BJ (cell line): ENCODE measurements around the gene EDN3. TPM values are rescaled to one million over a fixed set of nuclear protein-coding genes. Genes with fewer than 3 reads are reported as not detected.

ENCODE experiments used
- CTCF ChIA-PET: fragments of 350-600 bp; formaldehyde crosslinking; extraction: SDS; loops from one replicate; lab custom pipeline; 2021; ENCODE audit warnings: antibody characterized with exemption, inconsistent platforms; lab: Yijun Ruan, JAX
- POLR2A ChIA-PET: fragments of 300-600 bp; sonication (Branson Sonifier 250); formaldehyde crosslinking; extraction: SDS; loops from one replicate; lab custom pipeline; 2021; ENCODE audit warnings: antibody characterized with exemption; lab: Charles Lee
- DNase-seq: peaks from one replicate; pipeline ENCODE4 v3.0.0-alpha.2; 2011; ENCODE audit warnings: low read depth
- H3K27me3 ChIP-seq: 2 replicates; pipeline ENCODE4 v1.6.0; 2011; ENCODE audit warnings: low read length; ENCODE audit not compliant: control insufficient read depth, insufficient read depth
- H3K36me3 ChIP-seq: 2 replicates; pipeline ENCODE4 v1.5.1; 2011; ENCODE audit warnings: low read length; ENCODE audit not compliant: control insufficient read depth, insufficient read depth
- H3K4me3 ChIP-seq: 2 replicates; pipeline ENCODE4 v1.5.1; 2011; ENCODE audit warnings: low read depth, mild to moderate bottlenecking, control low read depth, low read length
- CTCF ChIP-seq: IDR thresholded peaks from 2 replicates; pipeline ENCODE4 v1.5.1; 2011; ENCODE audit warnings: low read depth, mild to moderate bottlenecking, control low read depth, inconsistent platforms, low read length, moderate library complexity; ENCODE audit not compliant: insufficient read depth
- polyA plus RNA-seq: library from polyadenylated mRNA; depleted of rRNA; stranded (reverse); fragments of >200 nt; gene quantifications from 2 replicates; pipeline ENCODE4 v1.2.3, GENCODE V29; 2011

EDN3 gene
- polyA plus RNA-seq, 1 experiment: not detected

GRCh38 chr20:59259946-59260345, 40.5 kb upstream of the EDN3 start:
- Histone ChIP-seq H3K27me3 (no peaks in the 10 kb centered on the region), H3K36me3 (no peaks in the 10 kb centered on the region), H3K4me3 (no peak overlapping the region)
- ChIA-PET POLR2A (no interaction called here), CTCF (no interaction called here)
- DNase-seq: no peak
- no peak for TF ChIP-seq CTCF

GRCh38 chr20:59265298-59265697, 35.1 kb upstream of the EDN3 start:
- no peak for DNase-seq
- Histone ChIP-seq H3K27me3 (no peaks in the 10 kb centered on the region), H3K36me3 (no peaks in the 10 kb centered on the region), H3K4me3 (no peak overlapping the region)
- CTCF ChIA-PET: no interaction called here
- POLR2A ChIA-PET: no interaction called here
- TF ChIP-seq CTCF: no peak

GRCh38 chr20:59268870-59269269, 31.5 kb upstream of the EDN3 start:
- ChIA-PET CTCF (no interaction called here), POLR2A (no interaction called here)
- no peak for TF ChIP-seq CTCF
- no peaks in the 10 kb centered on the region for H3K27me3 ChIP-seq
- no peak overlapping the region for H3K4me3 ChIP-seq
- DNase-seq: no peak
- H3K36me3 ChIP-seq: no peaks in the 10 kb centered on the region

GRCh38 chr20:59269411-59270025, 30.9 kb upstream of the EDN3 start:
- ChIA-PET CTCF (no interaction called here), POLR2A (no interaction called here)
- Histone ChIP-seq H3K36me3 (no peaks in the 10 kb centered on the region), H3K27me3 (no peaks in the 10 kb centered on the region), H3K4me3 (no peak overlapping the region)
- no peak for TF ChIP-seq CTCF
- DNase-seq: no peak

- Histone ChIP-seq H3K36me3 (no peaks in the 10 kb centered on the region), H3K27me3 (no peaks in the 10 kb centered on the region), H3K4me3 (no peak overlapping the region)
- CTCF ChIA-PET: interaction anchor here (0.6 to 0.8 kb wide), 2 partner anchors 16 to 183 kb away, joined by 3 to 4 read pairs; no protein-coding TSS in a partner anchor
- POLR2A ChIA-PET: no interaction called here
- no peak for DNase-seq
- no peak for TF ChIP-seq CTCF
These were observed 30.0 kb upstream of the EDN3 start for GRCh38 chr20:59270380-59270779.
